A673 (cell line): ENCODE measurements around the gene MYRIP.

Source experiments
- CTCF ChIP-seq: fragments of 300-800, 200-600 bp; sonication (generic); conservative IDR thresholded peaks from 2 replicates; pipeline ENCODE4 v1.5.1; 2017; ENCODE audit warnings: low read depth, mild to moderate bottlenecking, antibody characterized with exemption, low read length, moderate library complexity, mixed read lengths
- EZH2 ChIP-seq: fragments of 200-600 bp; sonication (generic); IDR thresholded peaks from 2 replicates; pipeline ENCODE4 v1.6.1; 2017; ENCODE audit warnings: borderline replicate concordance, low read depth, mild to moderate bottlenecking, mixed read lengths, antibody characterized with exemption, low read length; ENCODE audit not compliant: poor library complexity, severe bottlenecking

- TF ChIP-seq CTCF (no peak), EZH2 (no peak)
These were observed 215.1 kb downstream of the MYRIP start for GRCh38 chr3:40024526-40024925.
